PC-3 (cell line): ENCODE measurements around the gene NKTR. TPM values are rescaled to one million over a fixed set of nuclear protein-coding genes. Genes with fewer than 3 reads are reported as not detected.

Experiments
- ATAC-seq: fragments of 200-7000 bp; cut with Tn5 transposase; 2 replicates; pipeline ENCODE4 v1.9.1; 2020; ENCODE audit warnings: mild to moderate bottlenecking, moderate library complexity
- Bru-seq: library from RNA; stranded (reverse); fragments of 400-500 nt; gene quantifications from one replicate; lab custom pipeline; 2021; lab: Mats Ljungman, UMichigan
- BruChase-seq, 2 experiments: library from RNA; stranded (reverse); fragments of 400-500 nt; gene quantifications; one replicate each; lab custom pipeline; 2021; lab: Mats Ljungman, UMichigan
- BruUV-seq: library from RNA; stranded (reverse); fragments of 400-500 nt; replicated peaks from 2 replicates; lab custom pipeline; 2021; lab: Mats Ljungman, UMichigan
- CTCF ChIA-PET: fragments of 300-600 bp; sonication (Branson Sonifier 250); formaldehyde crosslinking; loops from one replicate; lab custom pipeline; 2022; ENCODE audit warnings: antibody characterized with exemption; lab: Charles Lee
- POLR2A ChIA-PET: fragments of 300-600 bp; sonication (Branson Sonifier 250); formaldehyde crosslinking; loops from one replicate; lab custom pipeline; 2022; ENCODE audit warnings: antibody characterized with exemption; ENCODE audit not compliant: unreplicated experiment; lab: Charles Lee
- DNase-seq: peaks from one replicate; pipeline ENCODE4 v3.0.0-alpha.2; 2015
- H2AFZ ChIP-seq: fragments of 300-600 bp; sonication (generic); 2 replicates; pipeline ENCODE4 v1.6.0; 2016; ENCODE audit warnings: antibody characterized with exemption, low read length
- H3F3A ChIP-seq: fragments of 300-600 bp; sonication (generic); one replicate; pipeline ENCODE4 v1.6.0; 2017; ENCODE audit warnings: antibody characterized with exemption, low read length, control low read depth, mild to moderate bottlenecking; ENCODE audit not compliant: unreplicated experiment
- H3K27ac ChIP-seq: fragments of 300-600 bp; sonication (generic); 2 replicates; pipeline ENCODE4 v1.5.1; 2016; ENCODE audit warnings: mild to moderate bottlenecking, low read length
- H3K27me3 ChIP-seq: fragments of 300-600 bp; sonication (generic); 2 replicates; pipeline ENCODE4 v1.6.1; 2016; ENCODE audit warnings: low read length, mixed read lengths
- H3K36me3 ChIP-seq: fragments of 300-600 bp; sonication (generic); 2 replicates; pipeline ENCODE4 v1.6.1; 2016; ENCODE audit warnings: low read depth, mixed run types, low read length, mixed read lengths
- H3K4me1 ChIP-seq: fragments of 300-600 bp; sonication (generic); 2 replicates; pipeline ENCODE4 v1.5.1; 2016; ENCODE audit warnings: low read length; ENCODE audit not compliant: insufficient read depth
- H3K4me2 ChIP-seq: fragments of 300-600 bp; sonication (generic); 2 replicates; pipeline ENCODE4 v1.6.0; 2016; ENCODE audit warnings: low read length
- H3K4me3 ChIP-seq: fragments of 300-600 bp; sonication (generic); 2 replicates; pipeline ENCODE4 v1.5.1; 2016; ENCODE audit warnings: mild to moderate bottlenecking, low read length, mixed read lengths
- H3K79me2 ChIP-seq: fragments of 300-600 bp; sonication (generic); 2 replicates; pipeline ENCODE4 v1.6.1; 2017; ENCODE audit warnings: low read length, mixed read lengths
- H3K9ac ChIP-seq: fragments of 300-600 bp; sonication (generic); 2 replicates; pipeline ENCODE4 v1.6.0; 2016; ENCODE audit warnings: mild to moderate bottlenecking, low read length
- H3K9me2 ChIP-seq: fragments of 300-600 bp; sonication (generic); replicated peaks from 2 replicates; pipeline ENCODE4 v1.6.1; 2016; ENCODE audit warnings: mixed run types, low read length, mixed read lengths
- H3K9me3 ChIP-seq: fragments of 300-600 bp; sonication (generic); 2 replicates; pipeline ENCODE4 v1.6.1; 2016; ENCODE audit warnings: low read length, mixed read lengths
- H4K20me1 ChIP-seq: fragments of 300-600 bp; sonication (generic); 2 replicates; pipeline ENCODE4 v1.6.1; 2016; ENCODE audit warnings: low read length, mixed read lengths
- CTCF ChIP-seq: fragments of 300-600 bp; sonication (generic); conservative IDR thresholded peaks from 2 replicates; pipeline ENCODE4 v1.5.1; 2017; ENCODE audit warnings: antibody characterized with exemption, low read depth, mild to moderate bottlenecking, low read length
- EZH2 ChIP-seq: fragments of 300-600 bp; sonication (generic); IDR thresholded peaks from one replicate; pipeline ENCODE4 v1.6.1; 2017; ENCODE audit warnings: antibody characterized with exemption, mild to moderate bottlenecking, low read length; ENCODE audit not compliant: unreplicated experiment
- EZH2phosphoT487 ChIP-seq: fragments of 300-600 bp; sonication (generic); IDR thresholded peaks from 2 replicates; pipeline ENCODE4 v1.6.1; 2018; ENCODE audit warnings: mild to moderate bottlenecking, antibody characterized with exemption, low read length, borderline replicate concordance
- intact Hi-C: fragments of 100-400 bp; cut with micrococcal nuclease; formaldehyde crosslinking; loops from 2 replicates; pipeline ENCODE4 v1.9.0; 2023
- long read RNA-seq: library from polyadenylated mRNA; unstranded; transcript quantifications from one replicate; pipeline ENCODE4 v2.0.0, GENCODE V29; 2021; ENCODE audit not compliant: unreplicated experiment
- total RNA-seq: library from RNA; depleted of rRNA; stranded (reverse); fragments of >200 nt; gene quantifications from 2 replicates; pipeline ENCODE4 v1.2.3, GENCODE V29; 2014; rRNA removed

The NKTR gene
- total RNA-seq (35.3 and 37.6 TPM in 2 replicates), Bru-seq, nascent RNA (percentile 96 among the genes with signal in this experiment), BruChase-seq, experiment 1, labeled RNA remaining after a 6-hour chase (percentile 97 among the genes with signal in this experiment), BruChase-seq, experiment 2, labeled RNA remaining after a 2-hour chase (percentile 99 among the genes with signal in this experiment)
- long read RNA-seq, partial matches to known transcripts: 38 of 105 reads
- long read RNA-seq, other reads (novel, unspliced or antisense): 62 of 105 reads

- Histone ChIP-seq H4K20me1 (peaks cover 18% of the 10 kb centered on the region), H3K9me3 (no peaks in the 10 kb centered on the region), H3F3A (peaks cover 6% of the 10 kb centered on the region), H3K36me3 (peaks cover 8% of the 10 kb centered on the region; the same call in 1 of the 2 replicates), H3K27me3 (no peaks in the 10 kb centered on the region), H3K4me3 (peak within 1 kb of the TSS; percentile 83), H3K4me1 (peaks cover 14% of the 10 kb centered on the region), H3K4me2 (peak within 1 kb of the TSS; percentile 97), H3K9ac (peak within 1 kb of the TSS; percentile 91), H3K79me2 (peaks cover 46% of the 10 kb centered on the region), H3K9me2 (no peaks in the 10 kb centered on the region), H2AFZ (peak within 1 kb of the TSS; percentile 87), H3K27ac (peak within 1 kb of the TSS; percentile 79)
- intact Hi-C loops: loop anchor here (1.0 to 2.0 kb wide), 3 partner anchors 10 to 52 kb away; partner anchors contain the start of genes SS18L2 and ZBTB47
- ATAC-seq (peak; percentile 85), DNase-seq (peak; percentile 100)
- ChIA-PET POLR2A (interaction anchor here (0.5 to 1.3 kb wide), 6 partner anchors 9 to 1022 kb away, joined by 3 to 10 read pairs (median 4); partner anchors contain the start of genes ANO10 and SS18L2), CTCF (interaction anchor here (0.5 to 1.6 kb wide), 3 partner anchors 13 to 21 kb away, joined by 3 to 5 read pairs (median 3); partner anchors contain the start of gene SEC22C)
- TF ChIP-seq EZH2 (no peak), EZH2phosphoT487 (no peak), CTCF (no peak)
- no TSS peak for BruUV-seq
Observed at GRCh38 chr3:42600111-42600957, at the start of gene NKTR. NKTR (plus strand) TSS chr3:42600686; CDS start chr3:42601007, 321 bp downstream.

GRCh38 chr3:42552830-42553229, 47.7 kb upstream of the NKTR start:
- CTCF ChIA-PET: interaction anchor here (0.7 kb wide), 1 partner anchor 75 kb away, joined by 4 read pairs; no protein-coding TSS in a partner anchor

More at GRCh38 chr3:42552830-42553229, 47.7 kb upstream of the NKTR start:
- Histone ChIP-seq H3K9ac (no peak overlapping the region), H3K4me2 (no peak overlapping the region), H3K27ac (no peak overlapping the region), H3K4me3 (no peak overlapping the region), H3K4me1 (no peaks in the 10 kb centered on the region), H3K9me3 (no peaks in the 10 kb centered on the region), H2AFZ (no peak overlapping the region), H3F3A (no peaks in the 10 kb centered on the region), H3K79me2 (no peaks in the 10 kb centered on the region), H3K9me2 (no peaks in the 10 kb centered on the region), H3K36me3 (peaks cover 35% of the 10 kb centered on the region), H4K20me1 (no peaks in the 10 kb centered on the region), H3K27me3 (no peaks in the 10 kb centered on the region)
- intact Hi-C loops: no loop called here
- DNase-seq: no peak
- POLR2A ChIA-PET: no interaction called here
- no TSS peak for BruUV-seq
- TF ChIP-seq EZH2: no peak
- TF ChIP-seq EZH2phosphoT487: no peak
- no peak for TF ChIP-seq CTCF
- ATAC-seq: no peak
